ENCODE measurements around the gene DDX41. TPM values are rescaled to one million over a fixed set of nuclear protein-coding genes. Genes with fewer than 3 reads are reported as not detected.

Gene DDX41
- polyA plus RNA-seq, 3 donors: 45.8 to 77.4 (median 77.2) TPM

- WGBS, 3 donors: 66 to 83% (median 68%) methylated on average over 18 of the region's 18 CpGs
These were observed 40.1 kb downstream of the DDX41 start for GRCh38 chr5:177476531-177477233.

GRCh38 chr5:177475563-177476427, 41.0 kb downstream of the DDX41 start:
- no peak overlapping the region for H3K27ac ChIP-seq (ENCODE audit: low read depth, low read length)
- 63 to 75% (median 72%) methylated on average over 11 of the region's 11 CpGs for WGBS, 3 donors

More at GRCh38 chr5:177476531-177477233, 40.1 kb downstream of the DDX41 start:
- no peak overlapping the region for H3K27ac ChIP-seq (ENCODE audit: low read depth, low read length)

GRCh38 chr5:177474846-177475562, 41.8 kb downstream of the DDX41 start:
- no peak overlapping the region for H3K27ac ChIP-seq (ENCODE audit: low read depth, low read length)

GRCh38 chr5:177474002-177474476, 42.7 kb downstream of the DDX41 start:
- 54 to 58% (median 58%) methylated on average over 7 of the region's 7 CpGs for WGBS, 3 donors
- H3K27ac ChIP-seq (ENCODE audit: low read depth, low read length): no peak overlapping the region

More at GRCh38 chr5:177474846-177475562, 41.8 kb downstream of the DDX41 start:
- 30 to 52% (median 36%) methylated on average over 3 to 4 of the region's 4 CpGs for WGBS, 3 donors

- 1 to 3% (median 3%) methylated on average over 23 to 68 of the region's 69 CpGs for WGBS, 3 donors
- H3K27ac ChIP-seq (ENCODE audit: low read depth, low read length): no peak within 1 kb of the TSS
These were observed 43.2 kb downstream of the DDX41 start, which contains the start of gene DBN1 for GRCh38 chr5:177473443-177474001. Gene DBN1 (minus strand): TSS chr5:177473634. CDS start chr5:177473521, 113 bp downstream.

- H3K27ac ChIP-seq (ENCODE audit: low read depth, low read length): no peak overlapping the region
- WGBS, 3 donors: 1 to 4% (median 1%) methylated on average over 40 to 89 of the region's 93 CpGs
These were observed 44.0 kb downstream of the DDX41 start for GRCh38 chr5:177472460-177473442.

GRCh38 chr5:177471610-177472356, 45.0 kb downstream of the DDX41 start:
- no peak overlapping the region for H3K27ac ChIP-seq (ENCODE audit: low read depth, low read length)
- WGBS, 3 donors: 43 to 78% (median 45%) methylated on average over 14 of the region's 14 CpGs

- WGBS, 3 donors: 75 to 82% (median 79%) methylated on average over 10 of the region's 10 CpGs
These were observed 45.8 kb downstream of the DDX41 start for GRCh38 chr5:177470759-177471536.

GRCh38 chr5:177469750-177470525, 46.8 kb downstream of the DDX41 start:
- WGBS, 3 donors: 54 to 76% (median 62%) methylated on average over 8 of the region's 8 CpGs
- H3K27ac ChIP-seq (ENCODE audit: low read depth, low read length): no peak overlapping the region

More at GRCh38 chr5:177470759-177471536, 45.8 kb downstream of the DDX41 start:
- no peak overlapping the region for H3K27ac ChIP-seq (ENCODE audit: low read depth, low read length)

- WGBS, 3 donors: 65 to 75% (median 67%) methylated on average over 24 to 25 of the region's 25 CpGs
- no peak overlapping the region for H3K27ac ChIP-seq (ENCODE audit: low read depth, low read length)
These were observed 47.8 kb downstream of the DDX41 start for GRCh38 chr5:177468685-177469628.

GRCh38 chr5:177468329-177468684, 48.5 kb downstream of the DDX41 start:
- WGBS, 3 donors: 87 to 96% (median 91%) methylated on average over 2 of the region's 2 CpGs
- H3K27ac ChIP-seq (ENCODE audit: low read depth, low read length): no peak overlapping the region

GRCh38 chr5:177467436-177467835, 49.3 kb downstream of the DDX41 start:
- H3K27ac ChIP-seq (ENCODE audit: low read depth, low read length): no peak overlapping the region
- WGBS, 3 donors: 95 to 96% (median 96%) methylated on average over 31 of the region's 31 CpGs

- H3K27ac ChIP-seq (ENCODE audit: low read depth, low read length): no peak overlapping the region
These were observed 49.9 kb downstream of the DDX41 start for GRCh38 chr5:177466861-177467260.

GRCh38 chr5:177465044-177465443, 51.7 kb downstream of the DDX41 start:
- WGBS, 3 donors: 94 to 98% (median 98%) methylated on average over 11 of the region's 11 CpGs
- no peak overlapping the region for H3K27ac ChIP-seq (ENCODE audit: low read depth, low read length)

More at GRCh38 chr5:177466861-177467260, 49.9 kb downstream of the DDX41 start:
- 91 to 97% (median 93%) methylated on average over 25 of the region's 25 CpGs for WGBS, 3 donors
